ACC112 (cell line): Measurements from ENCODE around the gene DIDO1.

Experiments used
- H2AFZ ChIP-seq: fragments of 200-600 bp; sonication (generic); one replicate; pipeline ENCODE4 v1.6.0; 2017; ENCODE audit warnings: antibody characterized with exemption, low read length; ENCODE audit not compliant: unreplicated experiment
- H3K27ac ChIP-seq: fragments of 200-600 bp; sonication (generic); 2 replicates; pipeline ENCODE4 v1.5.1; 2014; ENCODE audit warnings: low read depth, mild to moderate bottlenecking, antibody characterized with exemption, low read length, moderate library complexity
- H3K27me3 ChIP-seq: fragments of 200-600 bp; sonication (generic); 2 replicates; pipeline ENCODE4 v1.6.1; 2014; ENCODE audit warnings: mild to moderate bottlenecking, antibody characterized with exemption, low read length, moderate library complexity, mixed read lengths; ENCODE audit not compliant: insufficient read depth
- H3K36me3 ChIP-seq: fragments of 200-600 bp; sonication (generic); 2 replicates; pipeline ENCODE4 v1.6.1; 2016; ENCODE audit warnings: mild to moderate bottlenecking, antibody characterized with exemption, low read length, moderate library complexity, mixed read lengths; ENCODE audit not compliant: insufficient read depth
- H3K4me1 ChIP-seq: fragments of 200-600 bp; sonication (generic); one replicate; pipeline ENCODE4 v1.6.1; 2016; ENCODE audit warnings: low read length, mixed read lengths; ENCODE audit not compliant: insufficient read depth, unreplicated experiment, control insufficient read depth
- H3K4me3 ChIP-seq: fragments of 200-600 bp; sonication (generic); 2 replicates; pipeline ENCODE4 v1.5.1; 2014; ENCODE audit warnings: mild to moderate bottlenecking, low read depth, low read length
- H3K79me2 ChIP-seq: fragments of 200-600 bp; sonication (generic); one replicate; pipeline ENCODE4 v1.6.0; 2016; ENCODE audit warnings: low read length; ENCODE audit not compliant: control insufficient read depth, unreplicated experiment, insufficient read depth

Gene DIDO1

GRCh38 chr20:62906647-62907375, 19.5 kb downstream of the DIDO1 start:
- Histone ChIP-seq H3K27me3 (no peaks in the 10 kb centered on the region), H3K4me1 (peaks cover 17% of the 10 kb centered on the region), H3K79me2 (peaks cover 42% of the 10 kb centered on the region), H2AFZ (no peak overlapping the region), H3K36me3 (peaks cover 52% of the 10 kb centered on the region), H3K27ac (no peak overlapping the region), H3K4me3 (no peak overlapping the region)

- Histone ChIP-seq H3K79me2 (peaks cover 36% of the 10 kb centered on the region), H3K36me3 (peaks cover 49% of the 10 kb centered on the region), H2AFZ (no peak overlapping the region), H3K4me3 (no peak overlapping the region), H3K27me3 (no peaks in the 10 kb centered on the region), H3K4me1 (peaks cover 17% of the 10 kb centered on the region), H3K27ac (no peak overlapping the region)
These were observed 20.1 kb downstream of the DIDO1 start for GRCh38 chr20:62906209-62906608.

GRCh38 chr20:62905536-62906117, 20.7 kb downstream of the DIDO1 start:
- peaks cover 17% of the 10 kb centered on the region for H3K4me1 ChIP-seq
- no peaks in the 10 kb centered on the region for H3K27me3 ChIP-seq
- H3K79me2 ChIP-seq = peaks cover 32% of the 10 kb centered on the region
- no peak overlapping the region for H3K27ac ChIP-seq
- peaks cover 44% of the 10 kb centered on the region for H3K36me3 ChIP-seq
- no peak overlapping the region for H3K4me3 ChIP-seq
- H2AFZ ChIP-seq = no peak overlapping the region

- no peak overlapping the region for H3K4me3 ChIP-seq
- H3K27ac ChIP-seq = no peak overlapping the region
- peaks cover 34% of the 10 kb centered on the region for H3K36me3 ChIP-seq
- peaks cover 17% of the 10 kb centered on the region for H3K4me1 ChIP-seq
- H3K27me3 ChIP-seq = no peaks in the 10 kb centered on the region
- no peak overlapping the region for H2AFZ ChIP-seq
- H3K79me2 ChIP-seq = peaks cover 13% of the 10 kb centered on the region
These were observed 23.2 kb downstream of the DIDO1 start for GRCh38 chr20:62902926-62903615.

- H2AFZ ChIP-seq = no peak overlapping the region
- no peaks in the 10 kb centered on the region for H3K27me3 ChIP-seq
- no peak overlapping the region for H3K4me3 ChIP-seq
- H3K36me3 ChIP-seq = peaks cover 26% of the 10 kb centered on the region
- H3K79me2 ChIP-seq = peaks cover 7% of the 10 kb centered on the region
- peaks cover 11% of the 10 kb centered on the region for H3K4me1 ChIP-seq
- no peak overlapping the region for H3K27ac ChIP-seq
These were observed 24.4 kb downstream of the DIDO1 start for GRCh38 chr20:62901891-62902290.

- no peaks in the 10 kb centered on the region for H3K79me2 ChIP-seq
- no peaks in the 10 kb centered on the region for H3K27me3 ChIP-seq
- no peak overlapping the region for H3K27ac ChIP-seq
- H3K4me1 ChIP-seq = peaks cover 11% of the 10 kb centered on the region
- H3K4me3 ChIP-seq = no peak overlapping the region
- H3K36me3 ChIP-seq = peaks cover 18% of the 10 kb centered on the region
- H2AFZ ChIP-seq = no peak overlapping the region
These were observed 25.4 kb downstream of the DIDO1 start for GRCh38 chr20:62900692-62901584.

- H2AFZ ChIP-seq = no peak overlapping the region
- peaks cover 11% of the 10 kb centered on the region for H3K36me3 ChIP-seq
- peaks cover 11% of the 10 kb centered on the region for H3K4me1 ChIP-seq
- H3K27me3 ChIP-seq = no peaks in the 10 kb centered on the region
- no peak overlapping the region for H3K27ac ChIP-seq
- H3K79me2 ChIP-seq = no peaks in the 10 kb centered on the region
- no peak overlapping the region for H3K4me3 ChIP-seq
These were observed 26.1 kb downstream of the DIDO1 start for GRCh38 chr20:62900052-62900691.

GRCh38 chr20:62899633-62900051, 26.7 kb downstream of the DIDO1 start:
- no peak overlapping the region for H3K4me3 ChIP-seq

GRCh38 chr20:62898970-62899632, 27.2 kb downstream of the DIDO1 start:
- no peak overlapping the region for H2AFZ ChIP-seq
- no peak overlapping the region for H3K4me3 ChIP-seq
- no peak overlapping the region for H3K27ac ChIP-seq
- H3K36me3 ChIP-seq = peaks cover 15% of the 10 kb centered on the region
- H3K27me3 ChIP-seq = no peaks in the 10 kb centered on the region
- peaks cover 8% of the 10 kb centered on the region for H3K4me1 ChIP-seq
- H3K79me2 ChIP-seq = no peaks in the 10 kb centered on the region

More at GRCh38 chr20:62899633-62900051, 26.7 kb downstream of the DIDO1 start:
- no peak overlapping the region for H2AFZ ChIP-seq
- H3K4me1 ChIP-seq = peaks cover 11% of the 10 kb centered on the region
- no peaks in the 10 kb centered on the region for H3K79me2 ChIP-seq
- H3K27me3 ChIP-seq = no peaks in the 10 kb centered on the region
- no peak overlapping the region for H3K27ac ChIP-seq
- H3K36me3 ChIP-seq = peaks cover 9% of the 10 kb centered on the region
